H1 (cell line): ENCODE results near the gene TMEM131L. TPM values are rescaled to one million over a fixed set of nuclear protein-coding genes. Genes with fewer than 3 reads are reported as not detected.

Experiments
- CTCF ChIA-PET: fragments of 300-600 bp; sonication (Branson Sonifier 250); formaldehyde crosslinking; loops from one replicate; lab custom pipeline; 2021; ENCODE audit not compliant: partially characterized antibody; lab: Charles Lee
- POLR2A ChIA-PET: fragments of 300-600 bp; sonication (Branson Sonifier 250); formaldehyde crosslinking; loops from one replicate; lab custom pipeline; 2021; ENCODE audit warnings: inconsistent platforms; ENCODE audit not compliant: partially characterized antibody; lab: Charles Lee
- DNase-seq, 2 experiments: peaks; one replicate each; pipeline versions ENCODE4 v3.0.0 to v3.0.0-alpha.2; 2010 to 2022; ENCODE audit warnings: low spot score in 2 of 2, low read depth in 1 of 2, mixed read lengths in 1 of 2
- FAIRE-seq: peaks from 2 replicates; lab custom pipeline; 2011; peaks lifted over from hg19 to GRCh38; lab: Jason Lieb, UNC
- H2AFZ ChIP-seq: 2 replicates; pipeline ENCODE4 v1.8.1; 2012; ENCODE audit warnings: low read length, inconsistent platforms
- H2AK5ac ChIP-seq: 2 replicates; pipeline ENCODE4 v1.6.1; 2013; ENCODE audit warnings: low read depth, low read length
- H2BK120ac ChIP-seq: replicated peaks from 2 replicates; pipeline ENCODE3; 2013; ENCODE audit warnings: low read depth, low read length, inconsistent platforms
- H2BK12ac ChIP-seq: 2 replicates; pipeline ENCODE4 v1.6.1; 2013; ENCODE audit warnings: low read depth, low read length
- H2BK15ac ChIP-seq: 2 replicates; pipeline ENCODE4 v1.6.1; 2013; ENCODE audit warnings: low read length
- H2BK20ac ChIP-seq: 2 replicates; pipeline ENCODE4 v1.6.1; 2013; ENCODE audit warnings: low read length
- H2BK5ac ChIP-seq: 2 replicates; pipeline ENCODE4 v1.6.1; 2013; ENCODE audit warnings: low read depth, low read length
- H3K14ac ChIP-seq: 2 replicates; pipeline ENCODE4 v1.6.1; 2013; ENCODE audit warnings: inconsistent platforms; ENCODE audit not compliant: insufficient read length
- H3K18ac ChIP-seq: 2 replicates; pipeline ENCODE4 v1.6.1; 2013; ENCODE audit warnings: low read length; ENCODE audit errors: extremely low read depth
- H3K23ac ChIP-seq: 2 replicates; pipeline ENCODE4 v1.6.1; 2013; ENCODE audit warnings: inconsistent platforms; ENCODE audit not compliant: insufficient read length
- H3K23me2 ChIP-seq: 2 replicates; pipeline ENCODE4 v1.6.1; 2013; ENCODE audit warnings: low read depth, low read length
- H3K27ac ChIP-seq: 2 replicates; pipeline ENCODE4 v1.6.1; 2011; ENCODE audit warnings: low read depth, low read length, inconsistent platforms
- H3K27me3 ChIP-seq, 4 experiments: replicated peaks in 1 of 4; 1 replicate in 1 of 4; 2 replicates in 3 of 4; pipeline versions ENCODE4 v1.6.1 to v1.8.1; 2011 to 2013; ENCODE audit warnings: low read length in 3 of 4, mild to moderate bottlenecking in 3 of 4, inconsistent platforms in 2 of 4, mixed read lengths in 2 of 4, moderate library complexity in 1 of 4; ENCODE audit not compliant: control insufficient read depth in 3 of 4, insufficient read depth in 3 of 4; ENCODE audit errors: extremely low read depth in 1 of 4
- H3K36me3 ChIP-seq, 4 experiments: 2 replicates each; pipeline versions ENCODE4 v1.6.1 to v1.8.1; 2011 to 2013; ENCODE audit warnings: mild to moderate bottlenecking in 4 of 4, low read length in 3 of 4, moderate library complexity in 2 of 4, control low read depth in 1 of 4, inconsistent platforms in 1 of 4; ENCODE audit not compliant: insufficient read depth in 4 of 4, control insufficient read depth in 2 of 4
- H3K4ac ChIP-seq: replicated peaks from 2 replicates; pipeline ENCODE3; 2013; ENCODE audit warnings: low read length, low read depth, mixed read lengths, inconsistent platforms; ENCODE audit not compliant: insufficient read length
- H3K4me1 ChIP-seq, 4 experiments: replicated peaks in 1 of 4; 1 replicate in 1 of 4; 2 replicates in 3 of 4; pipeline versions ENCODE4 v1.6.1 to v1.8.1; 2011 to 2013; ENCODE audit warnings: low read length in 3 of 4, inconsistent platforms in 2 of 4, mixed read lengths in 1 of 4; ENCODE audit not compliant: insufficient read depth in 4 of 4, control insufficient read depth in 3 of 4
- H3K4me2 ChIP-seq, 2 experiments: 2 replicates each; pipeline versions ENCODE4 v1.6.1 to v1.8.1; 2011 to 2013; ENCODE audit warnings: low read depth in 2 of 2, low read length in 2 of 2, control low read depth in 1 of 2, inconsistent platforms in 1 of 2, mild to moderate bottlenecking in 1 of 2; ENCODE audit not compliant: insufficient read depth in 1 of 2
- H3K4me3 ChIP-seq, 4 experiments: fragments of 200-600, 300-600 bp in 1 of 4; sonication (generic), shearing (Covaris generic), sonication (Bioruptor Twin) in 1 of 4; 2 replicates each; pipeline versions ENCODE4 v1.5.1 to v1.8.1; 2011 to 2016; ENCODE audit warnings: low read length in 4 of 4, low read depth in 3 of 4, control low read depth in 2 of 4, inconsistent platforms in 2 of 4, mild to moderate bottlenecking in 2 of 4, mixed read lengths in 1 of 4, moderate library complexity in 1 of 4; ENCODE audit not compliant: insufficient read depth in 2 of 4; ENCODE audit errors: extremely low read depth in 1 of 4
- H3K56ac ChIP-seq: replicated peaks from 2 replicates; pipeline ENCODE3; 2013; ENCODE audit warnings: low read depth, mild to moderate bottlenecking, mixed read lengths, low read length, inconsistent platforms; ENCODE audit not compliant: insufficient read length
- H3K79me1 ChIP-seq: 2 replicates; pipeline ENCODE4 v1.6.1; 2013; ENCODE audit warnings: low read depth, low read length, control low read depth
- H3K79me2 ChIP-seq, 2 experiments: 2 replicates each; pipeline versions ENCODE4 v1.6.1 to v1.8.1; 2012 to 2013; ENCODE audit warnings: low read length in 2 of 2, mild to moderate bottlenecking in 2 of 2, inconsistent platforms in 1 of 2; ENCODE audit not compliant: insufficient read depth in 2 of 2, control insufficient read depth in 1 of 2
- H3K9ac ChIP-seq, 4 experiments: replicated peaks in 1 of 4; 1 replicate in 1 of 4; 2 replicates in 3 of 4; pipeline versions ENCODE4 v1.6.1 to v1.8.1; 2011 to 2013; ENCODE audit warnings: low read depth in 3 of 4, low read length in 3 of 4, control low read depth in 2 of 4, mild to moderate bottlenecking in 2 of 4, moderate library complexity in 2 of 4, inconsistent platforms in 1 of 4; ENCODE audit errors: extremely low read depth in 1 of 4
- H3K9me3 ChIP-seq, 2 experiments: 2 replicates each; pipeline versions ENCODE4 v1.6.1 to v1.8.1; 2012 to 2013; ENCODE audit warnings: mild to moderate bottlenecking in 2 of 2, moderate library complexity in 2 of 2, control low read depth in 1 of 2, inconsistent platforms in 1 of 2, low read depth in 1 of 2, low read length in 1 of 2, mixed read lengths in 1 of 2; ENCODE audit not compliant: insufficient read depth in 2 of 2
- H4K20me1 ChIP-seq, 2 experiments: replicated peaks in 1 of 2; 2 replicates each; pipeline versions ENCODE3 to v1.8.1; 2011 to 2013; ENCODE audit warnings: inconsistent platforms in 2 of 2, low read length in 2 of 2, mild to moderate bottlenecking in 1 of 2; ENCODE audit not compliant: insufficient read depth in 2 of 2, control insufficient read depth in 1 of 2
- H4K5ac ChIP-seq: 2 replicates; pipeline ENCODE4 v1.6.1; 2013; ENCODE audit warnings: low read length, low read depth, mixed read lengths, inconsistent platforms; ENCODE audit not compliant: insufficient read length
- H4K8ac ChIP-seq: 2 replicates; pipeline ENCODE4 v1.8.0; 2013; ENCODE audit warnings: mild to moderate bottlenecking, moderate library complexity, low read length, inconsistent platforms; ENCODE audit not compliant: insufficient read depth; ENCODE audit errors: extremely low read depth
- H4K91ac ChIP-seq: replicated peaks from 2 replicates; pipeline ENCODE3; 2013; ENCODE audit warnings: low read length, mixed read lengths, inconsistent platforms; ENCODE audit not compliant: insufficient read length
- CHD1 ChIP-seq: IDR thresholded peaks from 2 replicates; pipeline ENCODE4 v1.6.1; 2012; ENCODE audit warnings: low read depth, low read length, improper control_type of control experiment
- KDM4A ChIP-seq: IDR thresholded peaks from one replicate; pipeline ENCODE4 v1.7.1; 2012; ENCODE audit warnings: low read depth, mild to moderate bottlenecking, moderate library complexity, low read length, inconsistent platforms; ENCODE audit not compliant: severe bottlenecking
- SIRT6 ChIP-seq: IDR thresholded peaks from one replicate; pipeline ENCODE4 v1.7.1; 2012; ENCODE audit warnings: low read length, inconsistent platforms
- WGBS, 2 experiments: shearing (Covaris generic) in 1 of 2; methylation state at CpG; one replicate each; pipeline versions ENCODE4 v1.1.6 to v1.1.7; 2013 to 2015; ENCODE audit warnings: low lambda C conversion rate in 2 of 2, mixed read lengths in 2 of 2, inconsistent platforms in 1 of 2, low coverage in 1 of 2, missing lambda C conversion rate in 1 of 2; ENCODE audit not compliant: insufficient replicate concordance in 2 of 2, insufficient coverage in 1 of 2, insufficient read length in 1 of 2; ENCODE audit errors: extremely low coverage in 1 of 2, missing lambda C conversion rate in 1 of 2; 5-methylcytosine and 5-hydroxymethylcytosine counted together
- polyA plus RNA-seq, 7 experiments: library from polyadenylated mRNA; depleted of rRNA in 3 of 7; stranded (reverse) in 5 of 7; unstranded in 2 of 7; fragments of >200 nt in 5 of 7; fragments of 200-250 nt in 2 of 7; gene quantifications; 1 replicate in 5 of 7; 2 replicates in 1 of 7; 4 replicates in 1 of 7; pipeline versions ENCODE4 v1.2.1 to v1.2.3, GENCODE V29; 2011 to 2013; ENCODE audit warnings: missing spikeins in 2 of 7, mixed read lengths in 2 of 7
- total RNA-seq: library from RNA; stranded (reverse); fragmentation: NEBNext Ultra II Directional; extraction: Animal tissue kit (Norgen Biotek cat#: 25700); gene quantifications from 2 replicates; pipeline ENCODE4 v1.2.1, GENCODE V29; 2021

The TMEM131L gene
- total and polyA plus RNA-seq, 2 of the 8 experiments (the other 6 are each of a cell fraction or from before 2014, with no cell fraction given): 14.3 to 26.1 TPM

DNA sequence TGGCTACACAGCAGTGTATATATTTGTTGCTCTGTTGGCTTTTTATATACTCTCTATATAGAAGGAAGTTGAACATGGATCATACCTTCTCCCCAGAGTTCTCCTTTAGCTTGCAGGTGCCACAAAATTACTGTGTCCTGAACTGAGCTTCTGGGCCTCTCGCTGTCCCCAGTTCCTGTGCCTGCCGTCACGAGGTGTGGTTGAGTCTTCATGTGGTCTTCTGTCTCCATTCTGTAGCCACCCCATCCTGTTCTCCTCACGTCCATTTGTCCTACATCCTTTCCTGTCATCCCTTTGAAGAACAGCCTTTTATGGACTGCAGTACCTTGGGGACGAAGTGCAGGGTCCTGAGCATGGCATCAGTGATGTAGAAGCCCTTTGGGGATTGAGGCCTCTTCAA is 14.5 kb downstream of the TMEM131L start:
- no peak overlapping the region for H3K56ac ChIP-seq
- CTCF ChIA-PET: no interaction called here
- no peak overlapping the region for H2BK12ac ChIP-seq
- 81% methylated on average over 5 of the region's 5 CpGs; no CpG with 5 or more reads in 1 of the 2 experiments for WGBS, 2 experiments
- no peak overlapping the region for H3K14ac ChIP-seq
- H2AFZ ChIP-seq: no peak overlapping the region
- H4K91ac ChIP-seq: no peak overlapping the region
- DNase-seq: no peak
- POLR2A ChIA-PET: interaction anchor here (1.1 kb wide), 1 partner anchor 14 kb away, joined by 6 read pairs; no protein-coding TSS in a partner anchor
- H3K4me3 ChIP-seq: no peak overlapping the region
- FAIRE-seq: no peak
- no peak overlapping the region for H3K23ac ChIP-seq
- H3K9me3 ChIP-seq: no peaks in the 10 kb centered on the region
- H3K36me3 ChIP-seq: peaks cover 0 to 3% (median under 1%) of the 10 kb centered on the region in 4 experiments; a peak in 3 of 8 replicates
- H3K9ac ChIP-seq: no peak overlapping the region
- H4K5ac ChIP-seq: no peak overlapping the region
- no peak overlapping the region for H2BK120ac ChIP-seq
- no peak overlapping the region for H3K27ac ChIP-seq
- H3K4ac ChIP-seq: no peak overlapping the region
- H2AK5ac ChIP-seq: no peak overlapping the region
- no peak overlapping the region for H4K8ac ChIP-seq
- peaks cover 0 to 3% of the 10 kb centered on the region in 2 experiments for H4K20me1 ChIP-seq
- H2BK15ac ChIP-seq: no peak overlapping the region
- no peaks in the 10 kb centered on the region for H3K27me3 ChIP-seq
- H2BK5ac ChIP-seq: no peak overlapping the region
- no peaks in the 10 kb centered on the region for H3K23me2 ChIP-seq
- H3K18ac ChIP-seq: no peak overlapping the region; the same call in 1 of the 2 replicates
- no peak overlapping the region for H2BK20ac ChIP-seq
- peaks cover 0 to 3% (median under 1%) of the 10 kb centered on the region in 4 experiments; a peak in 3 of 7 replicates for H3K4me1 ChIP-seq
- H3K79me1 ChIP-seq: no peaks in the 10 kb centered on the region
- no peak overlapping the region for H3K4me2 ChIP-seq
- H3K79me2 ChIP-seq: peaks cover 0 to 26% of the 10 kb centered on the region in 2 experiments; a peak in 2 of 4 replicates
- TF ChIP-seq KDM4A (no peak), CHD1 (no peak), SIRT6 (no peak)
